Natural killer cell treated with Interleukin-12 subunit alpha and Interleukin-12 subunit beta and Interleukin-15 and Interleukin-18, amount 100 ng/mL, for 72 hours (primary cell): ENCODE results near the gene TMED3. TPM values are rescaled to one million over a fixed set of nuclear protein-coding genes. Genes with fewer than 3 reads are reported as not detected.

ENCODE experiments used
- total RNA-seq, 2 donors: library from RNA; stranded (reverse); gene quantifications; one replicate each; pipeline ENCODE4 v1.2.3, GENCODE V29; 2022

TMED3 gene
- total RNA-seq, 2 donors from 2014 or later = 60.2 to 68.7 TPM

Other genes starting within 250 kb of the TMED3 start
- under 1 TPM in 1 of 2 donors, not detected in 1; 0.11 TPM for gene RASGRF1, start 220.3 kb upstream of the TMED3 start, total RNA-seq
- not detected for gene ANKRD34C, start 28.4 kb upstream of the TMED3 start, total RNA-seq
- 1 to 10 TPM; 1.1 to 1.7 TPM for gene MINAR1, start 121.2 kb downstream of the TMED3 start, total RNA-seq